NCI-H128 (cell line): ENCODE measurements around the gene ZBP1.

Experiments used
- DNase-seq: peaks from one replicate; lab custom pipeline; 2025; ENCODE audit not compliant: unreplicated experiment; lab: John Stamatoyannopoulos, UW

ZBP1 gene

GRCh38 chr20:57658833-57659516, 38.7 kb upstream of the ZBP1 start:
- DNase-seq, result no peak

DNA sequence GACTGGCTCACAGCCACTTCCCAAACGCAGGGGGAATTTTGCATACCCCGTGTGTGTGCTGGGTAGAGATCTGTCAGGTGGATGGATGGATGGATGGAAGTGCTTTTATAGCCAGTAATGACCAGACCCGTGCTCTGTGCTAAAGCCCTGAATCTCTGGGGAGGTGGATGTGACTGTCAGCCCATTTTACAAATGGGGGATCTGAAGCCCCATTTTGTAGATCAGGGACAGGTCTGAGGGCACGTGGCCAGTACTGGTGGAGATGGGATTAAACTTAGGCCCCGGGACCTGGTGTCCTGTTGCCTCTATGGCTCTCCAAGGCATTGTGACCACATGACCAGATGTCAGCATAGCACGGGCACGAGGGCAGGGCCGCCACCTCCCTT, 38.2 kb upstream of the ZBP1 start:
- DNase-seq, result no peak

DNA sequence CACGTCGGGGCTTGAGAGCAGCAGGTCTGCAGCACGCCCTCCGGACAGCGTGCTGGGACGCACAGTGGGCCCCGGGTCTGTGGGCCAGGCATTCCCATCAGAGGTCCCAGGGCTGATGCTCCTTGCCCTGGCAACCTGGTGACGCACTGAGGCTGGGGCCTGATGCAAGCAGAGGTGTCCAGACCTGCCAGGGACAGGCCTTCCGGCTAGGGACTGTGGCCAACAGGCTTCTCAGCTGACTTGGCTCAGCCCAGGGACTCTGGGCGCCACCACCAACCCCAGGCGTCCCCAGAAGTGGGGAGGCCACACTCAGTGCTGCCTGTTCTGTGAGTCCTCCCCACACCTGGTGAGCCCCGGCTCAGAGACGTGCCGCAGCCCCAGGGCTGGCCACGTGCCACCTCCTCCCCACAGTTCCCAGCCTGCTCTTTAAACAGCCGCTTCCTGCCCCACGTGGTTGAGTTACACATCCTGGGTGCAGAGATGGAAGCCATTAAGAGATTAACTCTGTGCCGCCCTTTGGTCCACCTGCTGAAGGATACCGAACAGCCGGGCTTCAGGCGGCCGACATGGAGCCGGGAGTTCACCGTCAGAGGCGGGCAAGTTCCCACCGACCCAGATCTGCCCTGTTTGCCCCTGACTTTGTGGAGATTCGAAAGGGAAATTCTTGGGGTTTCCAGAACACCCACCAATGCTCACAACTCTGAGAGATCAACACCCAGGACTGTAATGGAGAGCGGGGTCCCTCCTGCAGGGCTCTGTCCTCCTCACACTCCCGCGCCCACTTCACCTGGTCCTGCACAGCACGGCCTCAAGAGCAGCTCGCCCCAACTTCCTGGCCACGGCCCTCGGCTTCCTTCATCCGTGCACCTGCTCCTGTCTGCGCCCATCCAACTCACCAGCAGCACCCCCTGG, 37.6 kb upstream of the ZBP1 start:
- no peak for DNase-seq

DNA sequence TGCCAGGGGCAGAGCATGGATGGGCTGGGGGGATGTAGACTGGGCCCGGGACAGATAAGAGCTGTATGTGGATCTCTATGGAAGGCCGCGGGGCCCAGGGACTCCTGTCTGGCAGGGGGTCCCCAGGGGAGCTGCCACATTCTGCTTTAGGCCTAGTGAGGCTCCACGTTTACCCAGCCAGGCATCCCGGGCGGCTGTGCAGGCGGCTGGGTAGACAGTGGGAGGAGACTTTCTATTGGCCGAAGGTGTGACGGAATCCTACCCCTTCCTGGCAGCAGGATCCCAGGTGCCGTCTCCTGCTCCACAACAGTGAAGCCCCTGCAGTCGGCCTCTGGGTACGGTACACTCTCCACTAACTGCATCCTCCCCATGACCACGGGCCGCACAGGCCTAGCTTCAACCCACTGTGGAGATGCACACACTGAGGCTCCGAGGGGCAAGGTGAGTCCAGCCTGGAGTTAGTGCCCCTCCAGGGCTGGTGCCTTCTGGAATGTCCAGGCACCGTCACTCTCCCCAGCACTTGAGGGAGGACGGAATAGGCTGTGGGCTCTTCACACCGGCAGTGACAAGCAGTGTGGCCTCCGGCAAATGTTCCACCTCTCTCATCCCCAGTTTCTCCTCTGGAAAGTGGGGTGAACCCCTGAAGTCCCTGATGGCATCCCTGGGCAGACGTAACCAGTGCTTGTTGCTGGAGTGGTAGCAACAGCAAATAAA, 36.8 kb upstream of the ZBP1 start:
- no peak for DNase-seq

GRCh38 chr20:57656252-57656820, 36.1 kb upstream of the ZBP1 start:
- no peak for DNase-seq

DNA sequence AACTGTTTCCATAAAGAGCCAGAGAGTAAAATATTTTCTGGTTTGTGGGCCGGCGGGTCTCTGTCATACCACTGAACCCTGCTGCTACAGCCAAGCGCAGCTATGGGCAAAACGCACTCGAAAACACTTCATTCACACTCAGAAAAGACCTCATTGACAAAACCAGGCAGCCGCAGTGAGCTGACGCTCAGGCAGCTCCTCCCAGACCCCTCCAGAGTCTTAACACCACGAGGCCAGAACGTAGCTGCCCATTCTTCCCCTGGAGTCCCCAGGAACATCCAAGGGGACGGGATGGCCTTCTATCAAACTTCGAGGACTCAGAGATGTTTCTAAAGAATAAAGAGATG, 35.6 kb upstream of the ZBP1 start:
- DNase-seq, result no peak

DNA sequence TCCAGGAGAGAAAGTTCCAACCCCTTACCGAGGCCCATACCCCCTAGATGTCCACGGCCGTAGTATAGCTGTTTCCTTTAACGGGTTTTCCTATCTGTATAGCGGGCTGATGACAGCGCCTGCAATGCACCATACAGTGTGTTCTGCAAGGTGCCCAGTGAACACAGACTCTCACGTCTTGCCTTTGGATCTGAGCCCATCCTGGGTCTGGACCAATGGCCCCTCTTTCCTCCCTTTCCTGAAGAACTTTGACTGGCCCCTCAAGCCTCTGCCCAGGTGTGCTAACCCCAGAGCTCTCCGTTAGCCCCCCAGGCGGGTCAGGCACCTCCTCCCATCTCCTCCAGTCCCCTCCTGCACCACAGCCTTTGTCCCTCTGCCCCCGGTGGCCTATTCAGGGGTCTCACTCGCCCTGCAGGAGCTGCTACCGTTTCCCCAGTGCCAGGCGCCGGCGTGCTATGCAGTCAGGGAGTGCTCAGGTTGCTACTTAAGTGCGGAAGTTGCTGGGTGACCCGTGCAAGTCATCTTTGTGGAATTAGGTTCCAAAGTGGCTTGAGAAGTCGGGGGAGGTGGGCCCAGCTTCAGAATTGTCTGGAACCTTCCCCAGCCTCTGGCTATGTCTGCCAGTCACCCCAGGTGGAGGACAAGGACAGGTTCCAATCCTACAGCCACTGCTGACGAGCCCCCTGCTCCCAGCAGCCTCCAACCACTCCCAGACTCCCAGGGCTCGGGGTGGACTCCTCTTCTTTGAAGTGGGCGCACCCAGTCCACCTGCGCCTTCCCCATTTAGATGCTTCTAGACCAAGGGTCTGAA, 35.0 kb upstream of the ZBP1 start:
- no peak for DNase-seq

GRCh38 chr20:57654363-57654997, 34.3 kb upstream of the ZBP1 start:
- DNase-seq, result no peak

DNA sequence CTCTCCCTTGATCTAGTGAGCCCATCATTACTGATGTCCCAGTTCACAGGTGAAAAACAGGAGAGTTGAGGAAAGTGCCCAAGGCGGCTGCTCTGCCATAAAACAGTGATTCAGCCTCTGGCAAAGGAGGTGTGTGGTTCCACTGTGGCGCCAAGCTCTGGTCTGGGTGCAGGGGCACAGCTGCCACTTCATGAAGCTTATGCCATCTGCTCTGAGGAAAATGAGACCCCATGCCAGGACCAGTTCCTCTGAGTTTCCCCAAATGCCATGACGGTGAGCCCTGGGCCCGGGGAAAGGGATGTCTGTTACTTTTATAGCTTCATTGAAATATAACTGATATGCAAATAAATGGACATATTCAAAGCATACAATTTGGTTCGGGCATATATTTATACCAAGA, 33.7 kb upstream of the ZBP1 start:
- no peak for DNase-seq

- no peak for DNase-seq
Observed at GRCh38 chr20:57653546-57653900, 33.3 kb upstream of the ZBP1 start.

DNA sequence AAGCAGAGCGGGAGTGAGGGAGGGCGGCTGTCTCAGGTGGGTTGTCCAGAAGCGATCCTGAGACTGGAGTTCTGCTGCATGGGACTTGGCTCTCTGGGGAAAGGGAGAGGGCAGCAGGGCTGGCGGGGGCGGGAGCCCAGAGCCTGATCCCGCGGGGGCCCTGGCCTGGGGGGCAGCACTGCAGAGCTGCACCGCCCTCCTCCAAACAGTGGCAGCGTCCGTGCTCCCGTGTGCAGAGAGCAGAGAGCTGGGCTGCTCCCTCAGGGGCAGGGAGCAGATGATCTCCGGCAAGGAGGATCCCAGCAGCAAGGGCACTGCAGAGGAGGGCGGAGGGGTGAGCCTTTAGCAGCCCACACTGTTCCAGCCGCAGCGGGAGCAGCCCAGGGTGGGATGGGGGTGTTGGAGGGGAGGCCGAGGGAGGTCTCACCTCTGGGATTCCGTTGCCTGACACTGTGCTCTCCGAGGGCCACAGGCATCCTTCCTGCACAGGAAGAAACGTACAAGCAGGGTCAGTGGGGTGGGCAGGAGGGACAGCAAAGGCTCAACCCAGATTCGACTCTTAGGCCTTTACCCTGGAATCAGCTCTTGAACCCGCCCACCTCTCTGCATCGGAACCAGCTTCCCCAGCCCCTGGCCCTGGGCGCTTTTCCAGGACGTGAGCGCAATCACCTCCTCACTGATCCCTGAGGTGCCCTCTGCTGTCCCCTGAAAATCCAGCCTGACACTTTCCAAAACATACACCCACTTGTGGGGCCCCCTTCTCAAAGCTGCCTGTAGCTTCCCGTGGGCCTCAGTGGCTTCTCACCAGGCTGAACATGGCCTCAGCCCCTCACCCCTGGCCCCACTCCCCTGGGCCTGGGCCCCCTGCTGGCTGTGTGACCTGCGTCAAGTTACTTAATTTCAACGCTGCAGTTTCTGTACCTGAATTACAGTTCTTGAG, 32.6 kb upstream of the ZBP1 start:
- DNase-seq, result no peak

DNA sequence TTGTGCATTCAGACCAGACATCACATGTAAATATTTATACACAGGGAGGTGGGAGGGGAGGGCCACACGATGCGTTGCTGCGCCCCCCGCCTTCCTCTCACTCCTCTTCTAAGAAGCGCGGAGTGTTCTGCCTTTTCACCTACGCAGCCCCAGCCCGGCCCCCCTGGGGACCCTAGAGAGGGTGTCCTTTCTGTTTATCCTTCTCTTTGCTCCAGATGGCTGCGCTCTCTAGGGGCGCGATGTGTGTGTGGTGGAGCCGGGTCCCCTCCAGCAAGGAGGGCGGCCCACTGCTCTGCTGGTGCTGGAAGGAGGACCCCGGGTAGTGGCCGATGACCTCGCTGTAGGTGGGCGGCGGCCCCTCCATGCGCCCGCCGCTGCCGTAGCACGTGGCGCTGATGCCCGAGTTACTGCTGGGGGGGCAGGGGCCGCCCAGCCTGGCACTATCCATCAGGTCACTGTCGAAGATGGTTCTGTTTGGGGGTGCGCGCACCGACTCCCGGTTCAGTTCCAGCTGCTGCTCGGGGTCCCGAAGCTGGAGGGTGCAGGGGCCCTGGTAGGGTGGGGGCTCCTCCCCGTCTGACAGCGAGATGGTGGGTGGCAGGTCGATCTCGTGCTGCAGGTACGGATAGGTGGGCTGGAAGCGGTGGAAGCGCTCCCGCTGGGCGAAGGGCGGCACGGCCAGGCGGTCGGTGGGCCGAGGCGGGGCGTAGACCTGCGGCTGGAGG, 31.8 kb upstream of the ZBP1 start:
- DNase-seq, result no peak

GRCh38 chr20:57650756-57651483, 30.7 kb upstream of the ZBP1 start:
- no peak for DNase-seq

DNA sequence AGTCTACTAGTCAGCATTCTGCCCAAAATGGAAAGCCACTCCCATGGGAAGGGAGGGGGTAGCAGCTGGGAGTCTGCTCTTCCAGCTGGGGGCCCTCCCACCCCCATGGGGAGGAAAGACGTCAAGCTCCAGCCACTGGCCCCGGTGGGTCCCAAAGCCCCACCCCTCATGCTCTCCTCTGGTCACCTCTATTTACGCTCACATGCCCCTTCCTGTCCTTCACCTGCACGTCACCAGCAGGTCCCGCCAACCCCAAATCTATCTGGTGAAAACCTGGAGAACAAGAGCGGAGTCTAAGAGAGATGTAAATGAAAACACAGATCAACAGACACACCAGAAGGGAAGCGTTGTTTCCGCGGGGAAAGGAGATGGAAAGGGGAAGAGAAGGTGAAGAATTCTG, 30.0 kb upstream of the ZBP1 start:
- no peak for DNase-seq

DNA sequence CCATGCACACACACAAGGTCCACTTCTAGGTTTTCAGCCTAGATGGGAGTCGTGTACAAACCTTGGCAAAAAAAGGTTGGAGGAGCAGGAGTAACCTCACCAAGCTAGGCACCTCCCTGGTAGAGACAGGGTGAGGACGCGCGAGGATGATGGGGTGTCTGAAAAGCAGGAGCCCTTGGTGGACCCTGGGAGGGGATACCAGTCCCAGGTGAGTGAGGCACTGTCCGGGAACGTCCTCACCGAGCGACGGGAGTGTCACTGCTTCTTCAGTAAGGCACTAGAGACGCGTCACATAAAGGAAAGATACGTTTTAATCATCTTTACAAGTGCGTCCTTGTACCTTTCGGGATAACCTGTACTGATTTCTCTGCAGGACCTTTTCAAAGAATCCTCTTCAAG, 29.4 kb upstream of the ZBP1 start:
- DNase-seq, result no peak

GRCh38 chr20:57648878-57649616, 28.8 kb upstream of the ZBP1 start:
- DNase-seq, result no peak
